HUDEP-2 (cell line): ENCODE measurements around the gene GALC.

Source experiments
- DNase-seq, 76 experiments: peaks; one replicate each; lab custom pipeline; 2025; ENCODE audit not compliant: unreplicated experiment in 76 of 76; lab: John Stamatoyannopoulos, UW

Gene GALC

DNA sequence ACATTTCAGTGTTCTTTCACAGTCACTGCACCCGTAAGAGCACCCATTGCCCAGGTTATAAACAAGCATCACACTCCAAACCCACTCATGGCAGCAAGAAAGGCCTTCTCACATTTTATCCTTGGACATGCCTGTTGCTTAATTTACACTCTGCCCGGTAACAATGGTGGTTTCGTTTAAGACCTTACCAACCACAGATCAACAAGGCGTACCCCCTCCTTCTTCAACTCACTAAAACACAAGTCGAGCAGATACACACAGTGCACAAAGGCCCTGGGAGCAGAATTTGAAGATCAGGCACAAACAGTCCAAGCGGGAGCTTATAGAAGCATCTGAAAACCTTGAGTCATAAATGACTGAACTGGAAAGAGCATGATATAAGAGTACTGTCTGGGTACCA is 98.1 kb downstream of the GALC start:
- DNase-seq, result no peak

DNA sequence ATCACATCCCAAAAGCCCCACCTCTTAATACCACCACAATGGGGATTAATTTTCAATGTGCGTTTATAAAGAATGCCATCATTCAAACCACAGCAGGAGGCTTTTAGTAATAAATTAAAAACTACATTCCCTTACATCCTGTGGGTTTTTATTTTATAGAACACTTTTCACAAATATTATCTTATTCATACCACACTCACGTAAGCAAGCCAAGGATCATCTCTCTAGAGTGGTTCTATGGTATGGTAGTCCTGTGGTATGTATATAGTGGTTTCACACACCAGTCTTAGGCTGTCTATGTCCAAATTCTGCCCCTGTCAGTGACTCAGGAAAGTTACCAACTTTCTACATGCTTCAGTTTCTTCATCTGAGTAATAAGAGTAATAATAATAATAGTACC is 100.2 kb downstream of the GALC start:
- no peak for DNase-seq

DNA sequence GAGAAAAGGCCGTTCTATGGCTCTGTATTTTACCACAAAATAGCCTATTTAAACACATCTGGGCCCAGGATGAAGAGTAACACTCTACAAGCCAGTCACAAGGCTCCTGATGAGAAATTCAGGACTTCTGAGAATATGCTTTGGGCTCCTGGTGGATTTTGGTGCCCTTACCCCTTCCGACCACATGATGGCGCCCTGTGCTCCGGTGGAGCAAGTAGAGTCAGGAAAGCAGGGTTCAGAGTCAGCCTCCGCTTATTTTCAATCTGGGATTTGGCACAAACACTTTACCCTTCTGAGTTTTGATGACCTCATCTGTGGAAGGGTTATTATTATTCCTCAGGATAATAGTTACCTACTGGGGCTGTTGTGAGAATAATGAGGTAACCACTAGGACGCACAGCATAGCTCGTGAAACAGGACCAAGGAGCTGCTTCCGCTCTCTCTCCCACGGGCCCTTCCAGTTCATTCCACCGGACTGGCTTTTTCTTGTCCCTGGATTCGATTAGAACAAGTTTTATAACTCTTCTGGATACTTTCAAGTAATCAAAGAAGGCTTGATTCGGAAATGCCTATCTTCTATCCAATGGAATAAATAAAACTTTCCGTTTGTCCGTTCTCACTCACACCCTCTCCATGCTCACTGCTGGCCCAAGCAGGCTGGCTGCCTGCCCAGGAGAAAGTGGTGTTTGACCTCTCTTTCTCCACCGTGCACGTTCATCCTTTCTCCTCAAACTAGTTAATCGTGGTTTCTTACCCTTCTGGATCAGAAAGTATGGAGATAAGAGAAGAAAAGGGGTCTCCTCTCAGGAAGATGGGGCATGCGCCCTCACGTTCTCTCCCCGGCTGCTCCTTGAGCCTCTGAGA is 104.6 kb downstream of the GALC start:
- peak in 28 of 76 experiments; percentile 2 to 48 (median 14) for DNase-seq

DNA sequence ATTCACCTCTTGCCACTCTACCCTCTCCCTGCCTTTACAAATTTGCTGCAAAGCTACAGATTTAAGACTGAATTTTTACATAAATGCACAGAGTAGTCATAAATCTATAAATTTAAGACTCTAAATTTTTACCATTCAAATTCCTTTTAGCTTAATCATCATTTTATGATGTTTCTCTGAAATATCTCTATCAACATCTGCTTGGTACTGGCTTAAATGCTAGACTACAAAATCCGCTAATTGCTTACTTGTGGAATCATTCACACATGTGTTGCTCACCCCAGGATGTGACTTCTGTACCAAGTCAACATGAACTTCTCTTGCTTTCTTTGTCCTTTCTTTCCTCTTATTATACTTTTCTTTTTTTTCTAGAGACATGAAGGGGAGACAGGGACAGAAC is 109.2 kb downstream of the GALC start:
- no peak for DNase-seq
